NT2/D1 (cell line): ENCODE results near the gene PACSIN2.

Source experiments
- DNase-seq: peaks from one replicate; pipeline ENCODE4 v3.0.0-alpha.2; 2011; ENCODE audit warnings: low read depth, low spot score
- H3K27me3 ChIP-seq: 2 replicates; pipeline ENCODE4 v1.6.0; 2011; ENCODE audit warnings: mild to moderate bottlenecking; ENCODE audit not compliant: insufficient read length, insufficient read depth
- H3K36me3 ChIP-seq: 2 replicates; pipeline ENCODE4 v1.6.1; 2011; ENCODE audit warnings: mild to moderate bottlenecking, low read length, mixed read lengths; ENCODE audit not compliant: insufficient read depth, insufficient read length
- H3K4me1 ChIP-seq: 2 replicates; pipeline ENCODE4 v1.5.1; 2011; ENCODE audit not compliant: insufficient read depth, insufficient read length
- H3K4me3 ChIP-seq: 2 replicates; pipeline ENCODE4 v1.5.1; 2011; ENCODE audit warnings: low read depth; ENCODE audit not compliant: insufficient read length
- H3K9ac ChIP-seq: 2 replicates; pipeline ENCODE4 v1.6.0; 2011; ENCODE audit warnings: low read depth; ENCODE audit not compliant: insufficient read length
- H3K9me3 ChIP-seq: 2 replicates; pipeline ENCODE4 v1.5.1; 2011; ENCODE audit warnings: mild to moderate bottlenecking, low read length; ENCODE audit not compliant: insufficient read depth
- SUZ12 ChIP-seq: IDR thresholded peaks from 2 replicates; pipeline ENCODE4 v1.6.1; 2011; ENCODE audit not compliant: insufficient read length, insufficient read depth; ENCODE audit errors: extremely low read depth
- YY1 ChIP-seq: IDR thresholded peaks from 2 replicates; pipeline ENCODE4 v1.6.1; 2011; ENCODE audit not compliant: insufficient read length, insufficient read depth
- ZNF274 ChIP-seq: IDR thresholded peaks from 2 replicates; pipeline ENCODE4 v1.6.1; 2011; ENCODE audit warnings: mild to moderate bottlenecking, low read depth, low read length

PACSIN2 gene

DNA sequence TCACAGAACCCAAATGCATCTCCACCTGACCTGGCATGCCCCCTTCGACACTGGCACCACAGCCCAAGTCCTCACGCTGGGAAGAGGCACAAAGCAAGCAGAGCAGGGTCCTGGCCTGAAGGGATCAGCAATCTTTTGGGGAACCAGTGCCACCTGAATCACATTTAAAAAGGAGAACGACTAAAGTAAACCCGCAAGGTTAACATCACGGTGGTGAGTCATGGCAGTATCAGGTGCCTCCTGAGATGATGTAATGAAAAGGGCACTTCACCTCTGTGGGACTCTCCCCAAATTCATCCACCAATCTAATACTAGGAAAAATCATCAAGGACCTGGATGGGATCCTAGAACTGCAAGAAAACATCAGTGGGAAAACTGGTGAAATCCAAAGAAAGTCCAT is 44.9 kb downstream of the PACSIN2 start:
- Histone ChIP-seq H3K4me1 (peaks cover 2% of the 10 kb centered on the region), H3K27me3 (no peaks in the 10 kb centered on the region), H3K36me3 (peaks cover 13% of the 10 kb centered on the region), H3K4me3 (no peak overlapping the region), H3K9me3 (peaks cover 23% of the 10 kb centered on the region; the same call in 1 of the 2 replicates), H3K9ac (no peak overlapping the region)
- DNase-seq = no peak
- TF ChIP-seq SUZ12 (no peak), ZNF274 (no peak), YY1 (no peak)

DNA sequence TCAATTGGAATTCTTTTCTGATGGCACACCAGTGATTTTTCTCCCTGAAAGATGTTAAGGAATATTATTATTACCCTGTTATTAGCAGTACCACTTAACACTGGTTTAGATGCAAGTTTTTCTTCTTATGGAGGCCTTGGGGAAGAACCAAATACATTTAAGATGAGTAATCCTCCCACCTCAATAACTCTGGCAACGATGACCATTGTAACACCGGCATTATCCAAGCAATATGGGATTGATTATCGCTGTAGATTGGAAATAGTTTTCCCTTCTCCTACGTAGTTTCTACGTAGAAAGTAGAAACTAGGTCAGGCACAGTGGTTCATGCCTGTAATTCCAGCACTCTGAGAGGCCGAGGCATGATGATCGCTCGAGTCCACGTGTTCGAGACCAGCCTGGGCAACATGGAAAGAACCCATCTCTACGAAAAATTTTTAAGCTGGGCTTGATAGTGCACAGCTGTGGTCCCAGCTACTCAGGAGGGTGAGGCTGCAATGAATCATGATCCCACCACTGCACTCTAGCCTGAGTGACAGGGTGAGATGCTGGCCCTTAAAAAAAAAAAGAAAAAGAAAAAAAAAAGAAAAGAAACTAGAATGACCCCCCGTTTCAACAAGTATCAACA is 45.5 kb downstream of the PACSIN2 start:
- peaks cover 15% of the 10 kb centered on the region for H3K36me3 ChIP-seq
- no peaks in the 10 kb centered on the region for H3K4me1 ChIP-seq
- H3K27me3 ChIP-seq = no peaks in the 10 kb centered on the region
- H3K4me3 ChIP-seq = no peak overlapping the region
- no peak for DNase-seq
- TF ChIP-seq YY1 = no peak
- no peak for TF ChIP-seq ZNF274
- peaks cover 23% of the 10 kb centered on the region; the same call in 1 of the 2 replicates for H3K9me3 ChIP-seq
- no peak overlapping the region for H3K9ac ChIP-seq

DNA sequence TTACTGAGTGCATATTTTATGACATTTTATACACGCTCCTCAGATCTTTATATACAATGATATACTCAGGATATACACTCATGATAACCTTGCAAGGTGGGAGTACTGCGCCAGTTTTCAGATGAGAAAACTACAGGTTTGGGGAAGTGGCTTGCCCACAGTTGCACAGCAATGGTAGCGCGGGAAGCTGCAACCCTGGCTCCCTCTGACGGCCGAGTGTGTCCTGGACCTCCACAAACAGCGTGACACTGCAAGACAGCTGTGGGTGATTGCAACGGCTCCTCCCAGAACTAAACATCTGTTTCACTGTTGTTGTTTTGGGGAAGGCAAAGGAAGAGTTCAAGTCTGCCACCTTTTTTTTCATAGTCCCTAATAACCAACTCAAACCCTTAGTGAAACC is 47.0 kb downstream of the PACSIN2 start:
- Histone ChIP-seq H3K36me3 (peaks cover 16% of the 10 kb centered on the region), H3K27me3 (no peaks in the 10 kb centered on the region), H3K9me3 (peaks cover 23% of the 10 kb centered on the region; the same call in 1 of the 2 replicates), H3K9ac (no peak overlapping the region), H3K4me1 (peaks cover 1% of the 10 kb centered on the region), H3K4me3 (no peak overlapping the region)
- no peak for DNase-seq
- TF ChIP-seq ZNF274 (no peak), SUZ12 (no peak)

DNA sequence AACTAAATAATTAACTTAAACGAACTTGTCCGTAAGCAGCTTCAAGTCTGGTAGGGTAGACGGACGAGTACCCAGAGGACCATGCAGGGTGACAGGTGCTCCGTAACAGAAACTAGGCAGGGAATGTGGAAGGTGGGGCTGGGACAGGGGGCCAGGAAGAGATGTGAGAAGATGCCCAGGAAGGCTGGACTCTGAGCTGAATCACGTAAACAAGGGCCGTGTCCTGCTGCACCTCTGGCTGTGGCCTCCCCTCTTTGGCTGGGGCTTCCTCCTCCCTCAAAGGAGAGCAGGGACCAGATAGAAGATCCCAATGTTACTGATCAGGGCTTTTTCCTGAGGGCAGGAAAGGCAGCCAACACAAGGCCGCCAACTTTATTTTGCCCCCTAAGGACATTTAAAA is 47.9 kb downstream of the PACSIN2 start:
- no peak overlapping the region for H3K4me3 ChIP-seq
- H3K9me3 ChIP-seq = peaks cover 14% of the 10 kb centered on the region; the same call in 1 of the 2 replicates
- peaks cover 16% of the 10 kb centered on the region for H3K36me3 ChIP-seq
- no peak for DNase-seq
- H3K27me3 ChIP-seq = no peaks in the 10 kb centered on the region
- H3K4me1 ChIP-seq = peaks cover 4% of the 10 kb centered on the region
- no peak overlapping the region for H3K9ac ChIP-seq
- TF ChIP-seq ZNF274 (no peak), SUZ12 (no peak), YY1 (no peak)

DNA sequence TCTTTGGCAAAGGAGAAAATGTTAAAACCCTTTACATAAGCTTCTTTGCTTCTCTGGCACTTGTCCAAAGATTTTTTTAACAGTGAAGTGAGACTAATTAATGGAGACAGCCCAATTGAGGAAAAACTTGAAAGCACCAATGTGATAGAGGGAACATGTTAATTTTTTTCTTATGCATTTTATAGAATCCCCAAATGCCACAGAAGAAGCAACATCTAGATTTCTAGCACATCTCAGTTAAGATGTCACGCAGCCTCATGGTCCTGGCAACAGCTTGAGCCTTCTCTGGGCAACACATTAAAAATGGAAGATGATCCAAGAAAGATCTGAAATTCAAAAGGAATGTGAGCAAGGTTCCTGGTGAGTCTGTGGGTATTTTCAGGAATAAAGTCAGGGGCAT is 48.5 kb downstream of the PACSIN2 start:
- no peak for DNase-seq
- Histone ChIP-seq H3K36me3 (peaks cover 16% of the 10 kb centered on the region), H3K4me1 (peaks cover 6% of the 10 kb centered on the region), H3K9me3 (peaks cover 13% of the 10 kb centered on the region; the same call in 1 of the 2 replicates), H3K4me3 (no peak overlapping the region), H3K27me3 (no peaks in the 10 kb centered on the region), H3K9ac (no peak overlapping the region)
- TF ChIP-seq YY1 (no peak), SUZ12 (no peak), ZNF274 (no peak)

DNA sequence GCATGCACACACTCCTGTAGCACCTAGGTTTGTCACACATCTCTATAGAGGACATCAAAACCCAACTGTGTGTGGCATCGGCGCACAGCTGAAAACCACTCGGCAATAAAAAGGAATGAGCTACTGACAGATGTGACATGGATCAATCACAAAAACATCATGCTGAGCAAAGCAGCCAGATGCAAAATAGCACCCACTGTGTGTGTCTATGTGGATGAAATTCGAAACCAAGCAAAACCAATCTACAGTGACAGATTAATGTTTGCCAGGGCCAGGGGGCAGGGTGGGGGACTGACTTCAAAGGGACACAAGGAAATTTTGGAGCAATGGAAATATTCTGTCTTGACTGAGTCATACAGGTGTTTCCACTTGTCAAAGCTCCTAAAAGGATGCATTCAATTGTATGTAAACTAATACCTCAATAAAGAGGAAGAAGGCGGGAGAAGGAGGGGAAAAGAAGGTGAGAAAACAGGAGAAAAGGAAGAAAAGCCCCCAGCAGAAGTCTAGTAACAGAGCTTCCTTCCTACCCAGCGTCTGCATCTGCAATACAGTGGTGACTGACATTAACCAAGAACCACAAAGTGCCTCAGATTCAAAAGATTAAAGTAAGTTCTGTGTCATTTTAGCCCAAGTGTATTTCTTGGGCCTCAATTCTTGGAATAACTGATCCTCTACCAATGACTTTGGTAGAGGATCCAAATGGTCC is 49.8 kb downstream of the PACSIN2 start:
- no peak for TF ChIP-seq ZNF274
- TF ChIP-seq SUZ12 = no peak
- TF ChIP-seq YY1 = no peak
- DNase-seq = no peak
- H3K9ac ChIP-seq = no peak overlapping the region
- H3K27me3 ChIP-seq = no peaks in the 10 kb centered on the region
- peaks cover 16% of the 10 kb centered on the region for H3K36me3 ChIP-seq
- peaks cover 7% of the 10 kb centered on the region for H3K4me1 ChIP-seq
- peaks cover 4% of the 10 kb centered on the region; the same call in 1 of the 2 replicates for H3K9me3 ChIP-seq
- no peak overlapping the region for H3K4me3 ChIP-seq

DNA sequence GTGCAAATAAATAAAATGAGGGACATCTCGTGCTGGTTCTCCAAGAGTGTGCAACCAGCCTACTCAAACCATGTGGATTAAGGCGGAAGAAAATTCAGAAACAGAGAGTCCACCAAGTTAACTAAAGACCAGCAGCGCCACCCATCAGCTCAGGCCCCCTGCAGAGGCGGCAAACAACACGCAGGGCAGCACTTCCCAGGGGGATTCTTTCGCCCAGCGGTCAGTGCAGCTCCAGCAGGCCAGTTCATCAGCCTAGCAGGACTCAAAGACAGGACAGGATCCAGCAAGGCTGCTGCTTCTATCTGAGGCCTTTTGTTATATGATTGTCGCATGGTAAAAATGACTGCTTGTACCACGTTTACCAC is 51.7 kb downstream of the PACSIN2 start:
- peaks cover 10% of the 10 kb centered on the region for H3K4me1 ChIP-seq
- H3K9me3 ChIP-seq = no peaks in the 10 kb centered on the region
- no peaks in the 10 kb centered on the region for H3K27me3 ChIP-seq
- no peak overlapping the region for H3K4me3 ChIP-seq
- H3K9ac ChIP-seq = no peak overlapping the region
- H3K36me3 ChIP-seq = peaks cover 9% of the 10 kb centered on the region
- TF ChIP-seq SUZ12 = no peak
- TF ChIP-seq YY1 = no peak
- no peak for TF ChIP-seq ZNF274
- DNase-seq = no peak
